ENCODE results near the gene DIO1. TPM values are rescaled to one million over a fixed set of nuclear protein-coding genes. Genes with fewer than 3 reads are reported as not detected.

DIO1 gene
- total and polyA plus RNA-seq, 2 donors from 2014 or later = 2.9 to 40.6 TPM

DNA sequence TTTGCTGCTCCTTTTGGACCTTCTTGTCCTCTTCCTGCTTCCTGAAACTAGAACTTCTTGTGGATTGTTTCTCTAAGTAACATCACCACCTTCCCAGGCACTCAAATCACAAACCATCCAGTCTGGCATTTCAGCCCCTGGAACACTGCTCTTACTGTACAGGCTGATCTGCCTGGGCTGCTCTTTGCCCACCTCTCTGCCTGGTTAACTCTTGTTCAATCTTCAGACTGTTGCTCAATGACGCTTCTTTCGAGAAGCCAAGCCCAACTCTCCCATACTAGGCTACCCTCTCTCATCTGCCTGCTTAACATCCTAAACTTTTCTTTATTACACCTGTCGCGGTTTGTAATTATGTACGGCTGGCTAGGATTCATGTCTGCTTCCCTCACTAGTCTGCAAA is 657 bp downstream of the DIO1 start:
- no peak for FAIRE-seq
- no peak for TF ChIP-seq CTCF (IDR thresholded peaks at IDR 0.05; ENCODE audit: borderline replicate concordance, extremely low read depth, insufficient read depth)
- peak overlapping the region in 2 of 3 donors; percentile 85 to 86 for H3K4me3 ChIP-seq (ENCODE audit: low read length in 3 of 3)
- no peaks in the 10 kb centered on the region for H3K9me3 ChIP-seq (ENCODE audit: control insufficient read depth in 2 of 3, insufficient read depth in 1 of 3, low read length in 3 of 3)
- H3K36me3 ChIP-seq (ENCODE audit: control insufficient read depth in 2 of 3, insufficient read depth in 3 of 3, low read length in 3 of 3) = no peaks in the 10 kb centered on the region
- no peak for DNase-seq
- intact Hi-C loops (cut with DNase I) = loop anchor here (10.0 kb wide), 1 partner anchor 50 kb away; the partner anchor contains the start of genes IFT25 and LRRC42
- H3K9ac ChIP-seq (ENCODE audit: low read length in 3 of 3) = peak overlapping the region in 1 of 3 donors; percentile 81
- peaks cover 3 to 11% (median 7%) of the 10 kb centered on the region in 3 donors for H3K4me1 ChIP-seq (ENCODE audit: control insufficient read depth in 2 of 3, insufficient read depth in 2 of 3, low read depth in 1 of 3, low read length in 3 of 3)
- H3K27ac ChIP-seq (ENCODE audit: low read depth in 2 of 2, low read length in 2 of 2) = peak overlapping the region; percentile 61 to 63
- H3K27me3 ChIP-seq (ENCODE audit: control insufficient read depth, insufficient read depth, low read length) = no peaks in the 10 kb centered on the region

- Histone ChIP-seq H3K27me3 (ENCODE audit: control insufficient read depth, insufficient read depth, low read length) (no peaks in the 10 kb centered on the region), H3K4me3 (ENCODE audit: low read length in 3 of 3) (peak overlapping the region in 2 of 3 donors; percentile 85 to 86), H3K36me3 (ENCODE audit: control insufficient read depth in 2 of 3, insufficient read depth in 3 of 3, low read length in 3 of 3) (no peaks in the 10 kb centered on the region), H3K9ac (ENCODE audit: low read length in 3 of 3) (peak overlapping the region in 1 of 3 donors; percentile 81), H3K9me3 (ENCODE audit: control insufficient read depth in 2 of 3, insufficient read depth in 1 of 3, low read length in 3 of 3) (no peaks in the 10 kb centered on the region), H3K27ac (ENCODE audit: low read depth in 2 of 2, low read length in 2 of 2) (peak overlapping the region; percentile 26 to 61), H3K4me1 (ENCODE audit: control insufficient read depth in 2 of 3, insufficient read depth in 2 of 3, low read depth in 1 of 3, low read length in 3 of 3) (peaks cover under 1 to 8% (median 3%) of the 10 kb centered on the region in 3 donors)
- DNase-seq (no peak), FAIRE-seq (no peak)
- no peak for TF ChIP-seq CTCF (IDR thresholded peaks at IDR 0.05; ENCODE audit: borderline replicate concordance, extremely low read depth, insufficient read depth)
- intact Hi-C loops (cut with DNase I) = loop anchor here (10.0 kb wide), 1 partner anchor 49 kb away; the partner anchor contains the start of genes IFT25 and LRRC42
These were observed 1.4 kb downstream of the DIO1 start for GRCh38 chr1:53895421-53895820.

- Histone ChIP-seq H3K36me3 (ENCODE audit: control insufficient read depth in 2 of 3, insufficient read depth in 3 of 3, low read length in 3 of 3) (no peaks in the 10 kb centered on the region), H3K4me3 (ENCODE audit: low read length in 3 of 3) (peak overlapping the region in 2 of 3 donors; percentile 85 to 86), H3K27ac (ENCODE audit: low read depth in 2 of 2, low read length in 2 of 2) (peak overlapping the region in 1 of 2 donors; percentile 5), H3K27me3 (ENCODE audit: control insufficient read depth, insufficient read depth, low read length) (no peaks in the 10 kb centered on the region), H3K9me3 (ENCODE audit: control insufficient read depth in 2 of 3, insufficient read depth in 1 of 3, low read length in 3 of 3) (no peaks in the 10 kb centered on the region), H3K9ac (ENCODE audit: low read length in 3 of 3) (no peak overlapping the region), H3K4me1 (ENCODE audit: control insufficient read depth in 2 of 3, insufficient read depth in 2 of 3, low read depth in 1 of 3, low read length in 3 of 3) (peaks cover 0 to 10% (median 0%) of the 10 kb centered on the region in 3 donors)
- DNase-seq (peak in 1 of 5 donors; percentile 19), FAIRE-seq (no peak)
- intact Hi-C loops (cut with DNase I) = loop anchor here (10.0 kb wide), 1 partner anchor 48 kb away; the partner anchor contains the start of genes IFT25 and LRRC42
- TF ChIP-seq CTCF (IDR thresholded peaks at IDR 0.05; ENCODE audit: borderline replicate concordance, extremely low read depth, insufficient read depth) = no peak
These were observed 2.7 kb downstream of the DIO1 start for GRCh38 chr1:53896635-53897229.

All from kidney (tissue), 14 donors.